Kidney tubule cell (primary cell): ENCODE measurements around the gene HHAT.
A peak's percentile ranks its signal among the peaks of the same experiment; 100 is the strongest.
"Not testable (repeated sequence)": the region's sequence is repeated elsewhere in the genome, so short reads cannot be mapped to it uniquely, and the experiment has no call there.

Experiments used
- DNase-seq: peaks from one replicate; pipeline ENCODE4 v3.0.0-alpha.2; 2018; ENCODE audit warnings: low spot score

HHAT gene

DNA sequence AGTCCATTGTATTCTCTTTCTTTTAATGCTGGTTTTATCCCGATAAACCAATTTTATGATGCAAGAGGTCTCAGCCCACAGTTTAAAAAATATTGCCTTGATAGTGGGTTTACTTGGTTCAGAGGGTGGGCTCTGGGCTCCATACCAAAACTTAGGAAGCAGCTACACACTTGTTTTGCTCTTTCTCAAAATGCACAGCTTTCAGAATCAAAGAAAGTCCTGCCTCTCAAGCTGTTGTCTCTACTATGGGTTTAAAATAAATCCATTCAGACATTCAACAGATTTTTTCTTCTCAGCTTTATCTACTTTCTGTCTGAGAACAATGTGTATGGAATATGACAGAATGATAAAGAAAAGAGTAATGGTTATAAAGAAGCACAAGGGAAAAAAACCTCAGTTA is 14.8 kb upstream of the HHAT start:
- DNase-seq: no peak

DNA sequence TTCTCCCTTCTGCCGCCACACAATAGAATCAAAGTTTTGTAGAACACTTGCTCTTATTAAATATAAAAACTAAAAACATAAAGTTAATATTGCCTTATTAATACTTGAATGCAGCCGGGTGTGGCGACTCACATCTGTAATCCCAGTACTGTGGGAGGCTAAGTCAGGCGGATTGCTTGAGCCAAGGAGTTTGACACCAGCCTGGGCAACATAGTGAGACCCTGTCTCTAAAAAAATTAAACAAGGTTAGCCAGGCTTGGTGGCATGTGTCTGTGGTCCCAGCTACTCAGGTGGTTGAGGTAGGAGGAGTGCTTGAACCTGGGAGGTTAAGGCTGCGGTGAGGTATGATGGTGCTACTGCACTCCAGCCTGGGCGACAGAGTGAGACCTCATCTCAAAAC is 13.2 kb upstream of the HHAT start:
- DNase-seq: no peak

DNA sequence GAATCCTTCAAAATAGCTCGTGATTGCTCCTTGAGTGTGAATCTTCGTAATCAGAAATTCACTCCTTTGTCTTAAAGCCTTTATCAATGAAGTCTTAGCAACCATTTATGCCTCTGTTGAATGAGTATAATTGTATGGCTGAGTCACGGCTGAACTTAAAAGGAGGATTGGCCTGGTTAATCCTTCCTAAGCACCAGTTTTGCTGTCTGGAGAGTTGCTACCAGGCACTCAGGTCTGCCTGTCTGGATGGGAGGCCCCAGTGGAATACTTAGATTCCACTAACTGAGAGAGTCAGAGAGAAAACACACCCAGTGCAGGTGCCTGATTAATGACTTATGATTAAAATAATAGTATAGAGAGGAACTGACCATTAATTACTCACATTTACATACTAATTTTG is 7.6 kb upstream of the HHAT start:
- no peak for DNase-seq

DNA sequence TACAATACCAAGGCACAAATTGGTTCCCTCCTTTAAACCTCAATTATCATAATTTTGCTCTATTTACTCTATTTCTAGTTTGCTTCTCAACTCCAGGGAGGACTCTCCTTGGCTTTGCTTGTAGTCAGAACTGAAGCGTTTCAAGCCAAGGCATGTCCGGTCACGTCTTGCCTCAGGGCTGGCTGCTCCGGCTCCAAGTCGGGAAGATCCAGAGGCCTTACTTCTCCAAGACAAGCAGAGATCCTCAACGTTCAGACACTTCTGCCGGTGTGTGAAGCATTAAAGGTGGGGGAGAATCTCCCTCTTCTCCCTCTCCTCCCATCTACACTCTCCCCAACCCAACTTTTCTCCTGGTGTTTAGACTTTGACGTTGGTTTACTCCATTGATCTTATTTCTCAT is 7.2 kb upstream of the HHAT start:
- no peak for DNase-seq

DNA sequence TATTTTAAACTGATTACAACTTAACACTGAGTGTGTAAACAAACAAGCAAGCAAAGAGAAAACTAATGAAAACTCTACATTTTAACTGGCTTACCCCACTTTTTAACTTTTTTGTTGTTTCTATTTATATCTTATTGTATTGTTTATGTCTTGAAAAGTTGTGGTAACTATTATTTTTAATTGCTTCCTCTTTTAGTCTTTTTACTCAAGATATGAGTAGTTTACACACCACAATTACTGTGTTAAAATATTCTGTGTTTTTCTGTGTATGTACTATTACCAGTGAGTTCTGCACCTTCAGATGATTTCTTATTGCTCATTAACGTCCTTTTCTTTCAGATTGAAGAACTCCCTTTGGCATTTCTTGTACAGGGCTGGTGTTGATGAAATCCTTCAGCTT is 4.7 kb upstream of the HHAT start:
- no peak for DNase-seq

DNA sequence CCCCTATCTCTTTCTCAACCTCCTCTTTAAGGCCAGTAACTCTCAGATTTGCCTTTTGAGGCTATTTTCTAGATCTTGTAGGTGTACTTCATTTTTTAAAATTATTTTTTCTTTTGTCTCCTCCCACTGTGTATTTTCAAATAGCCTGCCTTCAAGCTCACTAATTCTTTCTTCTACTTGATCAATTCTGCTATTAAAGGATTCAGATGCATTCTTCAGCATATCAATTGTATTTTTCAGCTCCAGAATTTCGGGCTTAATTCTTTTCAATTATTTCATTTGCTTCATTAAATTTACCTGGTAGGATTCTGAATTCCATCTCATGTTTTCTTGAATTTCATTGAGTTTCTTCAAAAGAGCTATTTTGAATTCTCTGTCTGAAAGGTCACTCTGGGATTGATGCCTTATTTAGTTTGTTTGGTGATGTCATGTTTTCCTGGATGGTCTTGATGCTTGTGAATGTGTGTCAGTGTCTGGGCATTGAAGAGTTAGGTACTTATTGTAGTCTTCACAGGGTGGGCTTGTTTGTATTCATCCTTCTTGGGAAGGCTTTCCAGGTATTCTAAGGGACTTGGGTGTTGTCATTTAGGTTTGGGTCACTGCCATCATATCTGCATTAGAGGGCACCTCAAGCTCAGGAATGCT is 3.6 kb upstream of the HHAT start:
- DNase-seq: no peak

DNA sequence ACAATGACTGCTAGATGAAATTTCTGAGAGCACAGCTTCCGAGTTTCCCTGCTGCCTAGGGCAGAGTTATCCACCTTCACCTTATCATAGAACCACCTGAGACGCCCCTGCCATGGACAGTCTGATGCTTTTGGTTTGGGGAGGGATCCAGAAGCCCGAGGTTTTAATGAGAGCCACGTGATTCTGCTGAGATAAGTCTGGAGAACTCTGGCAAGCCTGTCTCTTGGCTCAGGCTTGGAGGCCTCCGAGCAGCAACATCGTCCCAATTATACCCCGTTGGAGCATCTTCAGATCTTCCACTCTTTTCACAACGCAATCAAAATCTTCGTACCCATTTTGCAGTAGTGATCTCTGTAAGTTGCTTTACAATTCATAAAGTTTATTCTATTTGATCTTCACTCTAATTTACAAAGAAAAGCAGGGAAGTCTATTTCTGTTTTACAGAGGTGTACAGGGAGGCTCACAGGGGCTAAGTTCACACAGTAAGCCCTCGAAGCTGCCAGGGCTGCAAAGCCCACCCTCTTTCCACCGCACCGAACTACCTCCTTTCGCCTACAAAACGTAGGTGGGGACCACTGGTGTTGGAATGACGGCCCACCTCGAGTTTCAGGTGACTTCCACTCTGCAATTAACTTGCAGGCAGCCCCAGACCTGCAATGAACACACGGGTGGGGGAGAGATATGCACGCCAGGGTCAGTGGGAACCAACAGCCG is 513 bp upstream of the HHAT start:
- DNase-seq: no peak

DNA sequence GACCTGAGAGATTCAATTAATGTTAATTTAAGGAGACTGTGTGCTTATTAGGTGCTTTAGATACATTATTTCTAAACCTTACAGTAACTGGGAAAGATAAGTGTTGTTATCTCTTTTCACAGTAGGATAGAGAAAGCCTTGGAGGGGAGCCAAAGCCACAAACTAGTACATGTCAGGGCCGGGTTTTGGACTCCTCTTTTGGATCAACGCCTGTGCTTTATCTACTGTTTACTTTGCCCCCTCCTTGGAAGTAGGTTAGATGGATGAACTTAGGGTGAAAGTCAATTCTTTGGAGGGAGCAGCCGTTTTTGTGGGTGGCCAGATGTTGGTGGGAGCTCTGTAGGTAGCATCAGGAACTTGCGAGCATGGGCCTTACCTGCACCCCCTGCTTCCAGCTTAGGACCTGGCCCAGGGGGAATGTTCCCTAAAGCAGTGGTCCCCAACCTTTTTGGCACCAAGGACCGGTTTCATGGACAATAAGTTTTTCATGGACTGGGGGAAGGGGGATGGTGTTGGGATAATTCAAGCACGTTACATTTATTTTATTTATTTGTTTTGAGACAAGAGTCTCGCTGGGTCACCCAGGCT is 1.7 kb downstream of the HHAT start:
- no peak for DNase-seq

DNA sequence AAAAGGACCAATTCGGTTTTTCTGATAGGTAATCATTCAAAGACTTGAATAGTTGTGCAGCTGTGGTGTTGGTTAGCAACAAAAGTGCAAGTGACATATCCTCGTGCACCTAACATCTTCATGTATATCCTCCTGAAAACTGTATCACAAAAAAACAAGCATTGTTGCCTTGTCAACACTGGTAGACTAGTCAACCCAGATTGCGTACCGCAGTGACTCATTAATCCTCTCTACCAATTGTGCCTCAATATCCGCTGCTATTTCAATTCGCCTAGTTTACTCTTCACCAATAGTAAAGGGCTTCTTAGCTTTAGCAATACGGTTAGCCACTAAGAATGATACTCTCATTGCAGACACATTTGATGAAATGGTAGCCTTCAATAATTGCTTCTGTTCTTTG is 3.5 kb downstream of the HHAT start:
- DNase-seq: no peak

DNA sequence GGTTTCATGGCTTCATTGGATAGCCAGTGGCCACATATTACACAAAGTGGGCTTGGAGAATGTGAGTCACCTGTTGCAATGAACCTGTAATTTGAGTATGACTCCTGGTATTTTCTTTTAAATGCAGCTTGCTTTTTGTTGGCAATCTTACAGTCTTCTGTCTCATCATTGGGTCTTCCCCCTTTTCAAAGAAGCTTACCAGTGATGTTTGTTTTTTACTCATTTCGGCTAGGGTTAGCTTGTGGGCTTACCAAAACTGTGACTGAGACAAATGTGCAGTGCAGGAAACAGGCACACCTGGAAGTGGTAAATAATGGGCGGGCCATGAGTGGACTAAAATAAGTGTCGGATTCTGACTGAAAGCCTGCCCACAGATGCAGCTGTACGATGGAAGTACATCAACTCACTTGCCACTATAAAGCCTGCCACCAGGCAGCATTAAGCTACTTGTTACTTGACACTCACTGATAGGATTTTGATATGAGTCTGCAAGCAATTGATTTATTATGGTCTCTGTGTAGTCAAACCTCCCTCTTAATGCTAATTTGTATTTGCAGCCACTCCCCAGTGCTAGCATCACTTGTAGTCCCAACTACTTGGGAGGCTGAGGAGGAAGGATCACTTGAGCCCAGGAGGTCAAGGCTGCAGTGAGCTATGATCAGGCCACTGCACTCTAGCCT is 4.2 kb downstream of the HHAT start:
- peak; percentile 39 for DNase-seq

DNA sequence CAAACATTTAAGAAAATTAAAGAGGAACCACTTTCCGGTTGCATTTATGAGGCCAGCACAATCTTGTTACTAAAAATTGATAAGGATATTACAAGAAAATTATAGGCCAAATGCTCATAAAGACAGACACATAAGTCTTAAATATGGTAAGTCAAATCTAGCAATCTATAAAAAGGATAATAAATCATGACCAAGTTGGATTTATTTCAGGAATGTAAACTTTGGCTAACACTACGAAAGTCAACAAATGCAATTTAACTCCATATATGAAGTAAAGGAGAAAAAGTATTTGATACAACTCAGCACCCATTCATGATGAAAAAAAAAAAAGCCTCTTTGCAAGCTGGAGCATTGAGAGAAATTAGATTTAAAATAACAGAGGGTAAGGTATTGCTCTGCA is 6.3 kb downstream of the HHAT start:
- no peak for DNase-seq

DNA sequence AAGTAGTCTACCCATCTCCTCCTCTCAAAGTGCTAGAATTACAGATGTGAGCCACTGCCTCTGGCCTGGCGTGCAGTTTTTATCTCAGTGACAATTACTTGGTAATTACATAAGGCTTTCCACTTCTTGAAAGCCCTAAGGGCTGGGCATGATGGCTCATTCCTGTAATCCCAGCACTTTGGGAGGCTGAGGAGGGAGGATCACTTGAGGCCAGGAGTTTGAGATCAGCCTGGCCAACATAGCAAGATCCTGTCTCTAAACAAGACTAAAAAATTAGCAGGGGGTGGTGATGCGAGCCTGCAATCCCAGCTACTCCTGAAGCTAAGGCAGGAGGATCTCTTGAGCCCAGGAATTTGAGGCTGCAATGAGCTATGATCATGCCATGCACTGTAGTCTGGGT is 7.7 kb downstream of the HHAT start:
- no peak for DNase-seq

DNA sequence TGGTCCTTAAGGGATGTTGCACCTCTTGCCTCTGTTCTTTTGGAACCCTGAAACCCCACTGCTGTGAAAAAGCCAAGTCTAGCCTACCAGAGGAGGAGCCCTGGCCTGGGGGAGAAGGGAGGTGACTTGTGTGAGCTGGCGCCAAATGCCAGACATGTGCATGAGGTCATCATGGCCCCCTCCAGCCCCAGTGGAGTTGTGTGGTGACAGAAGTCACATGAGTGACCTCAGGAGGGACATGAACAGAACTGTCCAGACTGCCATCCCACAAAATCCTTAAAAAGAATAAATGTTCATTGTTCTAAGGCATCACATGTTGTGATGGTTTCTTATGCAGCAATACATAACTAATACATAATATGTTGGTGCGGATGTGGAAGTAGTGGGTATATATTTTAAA is 10.8 kb downstream of the HHAT start:
- no peak for DNase-seq

DNA sequence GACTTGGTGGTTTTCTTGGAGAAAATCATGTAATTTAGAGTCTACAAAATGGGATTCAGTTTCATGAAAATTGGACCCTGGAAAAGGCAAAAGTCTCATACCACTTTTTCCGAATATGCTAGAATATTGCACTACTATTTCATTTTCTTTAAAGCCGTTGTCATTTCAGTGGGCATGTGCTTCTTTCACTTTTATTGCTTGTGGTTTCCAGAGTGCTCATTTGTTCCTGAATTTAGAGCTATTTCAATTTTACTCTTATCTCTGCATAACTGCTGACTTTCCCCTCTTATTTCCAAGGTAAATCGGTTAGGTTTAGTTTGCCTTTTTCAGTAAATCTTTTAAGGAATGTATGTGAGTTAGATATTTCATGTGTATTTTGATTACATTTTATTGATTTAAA is 11.6 kb downstream of the HHAT start:
- DNase-seq: no peak

DNA sequence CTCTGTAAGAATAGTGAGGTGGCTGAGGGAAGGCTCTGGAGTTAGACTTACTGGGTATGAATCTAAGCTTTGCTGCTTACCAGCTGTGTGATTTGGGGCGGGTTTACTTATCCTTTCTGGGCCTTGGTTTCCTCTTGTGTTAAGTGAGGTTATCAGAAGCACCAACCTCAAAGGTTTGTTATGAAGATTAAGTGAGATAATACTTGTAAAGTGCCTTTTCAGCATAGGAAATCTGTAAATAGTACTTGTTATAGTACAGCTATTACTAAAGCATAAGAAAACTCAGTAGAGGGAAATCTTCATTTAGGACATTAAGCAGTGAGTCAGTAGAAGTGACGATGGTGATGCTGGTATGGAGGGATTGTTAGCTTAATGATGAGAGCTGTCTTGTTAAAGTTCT is 12.1 kb downstream of the HHAT start:
- DNase-seq: no peak

DNA sequence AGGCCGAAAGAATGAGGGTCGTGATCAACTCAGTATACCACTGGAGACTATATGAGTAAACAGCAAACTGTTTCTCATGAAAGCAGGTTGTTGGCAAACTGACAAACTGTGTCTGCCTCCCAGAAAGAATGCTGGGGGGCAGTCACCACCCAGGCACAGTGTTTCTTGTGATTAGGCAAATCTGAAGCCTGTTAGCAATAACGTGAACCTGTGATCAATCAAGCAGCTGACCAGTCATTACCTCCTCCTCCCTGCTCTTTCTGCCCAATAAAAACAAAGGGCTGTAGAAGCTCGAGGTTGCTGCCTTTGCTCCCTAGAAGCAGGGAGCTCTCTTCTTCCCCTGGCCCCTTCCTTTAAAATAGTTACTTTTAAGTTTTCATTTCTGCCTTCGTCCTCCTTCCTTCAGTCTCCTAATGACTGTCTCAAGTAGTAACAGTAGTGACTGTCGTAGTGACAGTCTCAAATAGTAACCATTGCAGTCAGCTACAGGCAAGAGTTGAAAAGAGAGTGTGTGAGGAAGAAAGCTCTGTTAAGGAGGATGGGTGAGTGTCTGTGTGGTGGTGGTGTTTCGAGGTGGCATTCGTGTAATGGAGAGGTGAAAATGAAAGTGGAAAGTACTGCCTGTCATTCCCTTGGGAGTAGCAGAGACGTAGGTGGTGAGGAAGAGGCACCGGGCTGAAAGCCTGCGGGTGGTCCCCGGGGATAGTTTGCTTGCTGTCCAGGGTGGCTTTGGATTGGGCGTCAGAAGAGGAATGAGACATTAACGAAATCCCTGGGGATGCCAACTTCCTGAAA is 14.5 kb downstream of the HHAT start:
- peak; percentile 44 for DNase-seq

DNA sequence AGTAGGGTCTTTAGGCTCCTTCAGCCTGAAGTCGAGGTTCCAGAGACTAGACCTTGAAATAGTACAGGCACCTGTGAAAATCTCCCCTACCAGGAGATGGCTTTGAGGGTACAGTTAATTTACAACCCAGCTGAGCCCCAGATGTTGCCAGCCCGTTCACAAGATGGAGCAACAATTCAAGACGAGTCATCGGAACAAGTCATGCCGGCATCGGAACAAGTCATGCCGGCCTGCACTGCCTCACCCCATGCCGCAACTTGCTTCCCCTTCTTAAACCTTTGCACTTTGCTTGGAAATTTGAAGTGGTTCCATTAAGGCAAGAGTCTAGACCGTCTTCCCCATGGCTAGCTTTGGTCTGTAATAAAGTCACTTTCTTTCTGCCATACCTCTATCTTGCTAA is 16.0 kb downstream of the HHAT start:
- no peak for DNase-seq

DNA sequence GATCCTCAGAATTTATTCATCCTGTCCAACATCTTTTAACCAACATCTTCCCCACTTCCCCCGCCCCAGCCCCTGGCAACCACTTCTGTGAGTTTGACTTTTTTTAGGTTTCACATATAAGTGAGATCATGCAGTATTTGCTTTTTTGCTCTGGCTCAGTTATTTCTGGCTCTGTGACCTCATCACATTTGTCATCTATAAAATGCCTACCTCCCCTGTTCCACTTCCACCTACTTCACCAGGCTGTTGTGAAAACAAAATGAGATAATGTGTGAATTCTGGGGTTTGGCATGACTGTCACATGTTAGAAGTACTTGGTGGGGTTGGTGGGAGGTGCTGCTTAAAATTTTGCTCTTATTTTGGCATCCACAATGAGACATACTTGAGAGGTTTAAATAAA is 18.4 kb downstream of the HHAT start:
- DNase-seq: peak; percentile 74

DNA sequence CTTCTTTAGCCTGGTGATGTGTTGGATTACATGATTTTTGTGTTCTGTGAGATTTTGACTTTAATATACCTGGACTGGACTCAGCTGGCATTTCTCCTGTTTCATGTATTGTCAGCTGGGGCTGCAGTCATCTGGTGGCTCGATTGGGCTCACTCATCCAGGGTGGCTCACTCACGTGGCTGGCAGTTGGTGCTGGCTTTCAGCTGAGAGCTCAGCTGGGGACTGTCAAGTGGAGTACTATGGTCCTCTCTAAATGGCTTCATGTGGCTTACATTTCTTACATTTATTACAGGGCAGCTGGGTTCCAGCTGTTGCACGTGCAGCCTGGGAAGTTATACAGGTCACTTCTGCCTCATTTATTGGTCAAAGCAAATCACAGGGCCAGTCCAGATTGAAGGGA is 22.8 kb downstream of the HHAT start:
- DNase-seq: no peak

DNA sequence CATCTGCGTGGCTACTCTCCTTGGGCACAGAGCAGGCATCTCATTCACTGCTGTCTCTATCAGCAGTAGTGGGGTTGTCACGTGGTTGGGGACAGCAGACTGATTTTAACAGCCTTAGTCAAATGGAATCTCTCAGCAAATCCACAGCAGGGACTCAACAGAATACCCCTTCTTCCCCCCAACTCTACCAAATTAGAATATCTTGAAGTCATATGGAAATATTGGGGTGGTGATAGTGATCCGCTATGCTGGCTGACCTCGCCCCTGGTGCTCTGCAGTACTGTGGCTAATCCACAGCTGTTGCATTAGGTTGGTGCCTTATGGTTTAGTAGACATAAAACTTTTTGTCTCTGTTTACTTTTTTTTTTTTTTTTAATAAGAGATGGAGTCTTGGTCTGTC is 23.9 kb downstream of the HHAT start:
- no peak for DNase-seq

DNA sequence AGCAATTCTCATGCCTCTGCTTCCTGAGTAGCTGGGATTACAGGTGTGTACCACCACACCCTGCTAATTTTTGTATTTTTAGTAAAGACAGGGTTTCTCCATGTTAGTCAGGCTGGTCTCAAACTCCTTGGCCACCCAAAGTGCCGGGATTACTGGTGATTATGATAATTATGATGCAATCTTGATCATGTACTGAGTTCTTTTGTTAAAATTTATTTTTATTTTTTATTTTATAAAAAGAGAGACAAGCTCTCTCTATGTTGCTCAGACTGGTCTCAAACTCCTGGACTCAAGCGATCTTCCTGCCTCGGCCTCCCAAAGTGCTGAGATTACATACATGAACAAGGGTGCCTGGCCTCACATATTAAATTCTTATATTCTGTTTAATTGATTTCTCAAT is 25.6 kb downstream of the HHAT start:
- DNase-seq: not testable (repeated sequence)

DNA sequence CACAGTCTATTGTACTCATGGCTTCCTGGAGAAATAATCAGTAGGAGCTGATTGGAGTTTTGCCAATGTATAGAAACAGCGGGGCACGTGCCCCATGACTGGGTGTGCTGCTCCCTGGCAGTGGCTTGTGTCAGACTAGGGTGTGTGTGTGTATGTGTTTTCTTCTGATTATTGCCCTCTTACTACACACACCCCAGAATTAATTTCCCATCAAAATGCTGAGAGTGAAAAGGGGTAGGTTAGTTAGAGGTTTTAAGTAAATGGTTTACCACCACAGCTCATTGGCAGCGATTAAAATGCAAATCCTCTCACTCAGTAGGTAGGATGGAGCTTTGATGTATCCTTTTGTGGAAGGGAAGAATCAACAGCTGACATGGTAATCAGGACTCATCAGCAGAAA is 29.9 kb downstream of the HHAT start:
- DNase-seq: no peak
